SK-N-DZ (cell line): ENCODE data around the gene ZNF488.

Source experiments
- DNase-seq: peaks from one replicate; pipeline ENCODE4 v3.0.0-alpha.2; 2015; ENCODE audit warnings: low spot score

Gene ZNF488

GRCh38 chr10:47383261-47384147, 589 bp downstream of the ZNF488 start:
- DNase-seq: no peak

- DNase-seq: no peak
Observed at GRCh38 chr10:47381427-47382379, 2.4 kb downstream of the ZNF488 start.

- DNase-seq: no peak
Observed at GRCh38 chr10:47381103-47381395, 3.0 kb downstream of the ZNF488 start.

GRCh38 chr10:47380341-47381102, 3.6 kb downstream of the ZNF488 start:
- DNase-seq: no peak

- DNase-seq: no peak
Observed at GRCh38 chr10:47379901-47380300, 4.2 kb downstream of the ZNF488 start.

- no peak for DNase-seq
Observed at GRCh38 chr10:47379445-47379785, 4.7 kb downstream of the ZNF488 start.

- DNase-seq: peak; percentile 35
Observed at GRCh38 chr10:47378606-47379444, 5.3 kb downstream of the ZNF488 start.

GRCh38 chr10:47378183-47378510, 5.9 kb downstream of the ZNF488 start:
- DNase-seq: no peak

- no peak for DNase-seq
Observed at GRCh38 chr10:47376522-47377220, 7.4 kb downstream of the ZNF488 start.

- DNase-seq: no peak
Observed at GRCh38 chr10:47374611-47375536, 9.2 kb downstream of the ZNF488 start.

GRCh38 chr10:47372726-47373125, 11.4 kb downstream of the ZNF488 start:
- DNase-seq: no peak

GRCh38 chr10:47371629-47372485, 12.2 kb downstream of the ZNF488 start:
- no peak for DNase-seq

- no peak for DNase-seq
Observed at GRCh38 chr10:47370878-47371277, 13.2 kb downstream of the ZNF488 start.

GRCh38 chr10:47370015-47370767, 13.9 kb downstream of the ZNF488 start:
- no peak for DNase-seq

GRCh38 chr10:47369251-47369894, 14.7 kb downstream of the ZNF488 start:
- DNase-seq: no peak

- DNase-seq: no peak
Observed at GRCh38 chr10:47368431-47369180, 15.5 kb downstream of the ZNF488 start.
